HepG2 (cell line): Measurements from ENCODE around the gene ARPP21. TPM values are rescaled to one million over a fixed set of nuclear protein-coding genes. Genes with fewer than 3 reads are reported as not detected.

Source experiments
- ATAC-seq: fragments of 200-7000 bp; cut with Tn5 transposase; 3 replicates; pipeline ENCODE4 v1.9.1; 2020; ENCODE audit warnings: mild to moderate bottlenecking, moderate library complexity
- BruUV-seq: library from RNA; stranded (reverse); fragments of 400-500 nt; replicated peaks from 2 replicates; lab custom pipeline; 2021; lab: Mats Ljungman, UMichigan
- CTCF ChIA-PET: fragments of 300-600 bp; formaldehyde crosslinking; extraction: SDS; loops from one replicate; lab custom pipeline; 2021; ENCODE audit warnings: low total read pairs, inconsistent platforms, low intra/inter-chr PET ratio; lab: Yijun Ruan, JAX
- POLR2A ChIA-PET: fragments of 350-600 bp; sonication (Branson Sonifier 250); formaldehyde crosslinking; loops from one replicate; lab custom pipeline; 2020; ENCODE audit warnings: antibody characterized with exemption, inconsistent platforms; lab: Yijun Ruan, JAX
- DNase-seq: peaks from one replicate; pipeline ENCODE4 v3.0.0-alpha.2; 2015; ENCODE audit warnings: low spot score
- FAIRE-seq: peaks from 3 replicates; lab custom pipeline; 2011; peaks lifted over from hg19 to GRCh38; lab: Jason Lieb, UNC
- H2AFZ ChIP-seq: one replicate; pipeline ENCODE4 v1.6.1; 2011; ENCODE audit warnings: low read length, inconsistent platforms
- H3K27ac ChIP-seq: fragments of 300-600 bp; 3 replicates; pipeline ENCODE4 v1.8.0; 2011; ENCODE audit warnings: mixed run types, mild to moderate bottlenecking, mixed read lengths, low read length, inconsistent platforms; ENCODE audit not compliant: insufficient read depth; ENCODE audit errors: extremely low read length
- H3K27me3 ChIP-seq, 2 experiments: fragments of 200-600 bp in 1 of 2; 2 replicates in 1 of 2; 3 replicates in 1 of 2; pipeline versions ENCODE4 v1.6.0 to v1.8.0; 2011; ENCODE audit warnings: low read length in 2 of 2, mild to moderate bottlenecking in 2 of 2, moderate library complexity in 2 of 2, inconsistent platforms in 1 of 2; ENCODE audit not compliant: insufficient read depth in 2 of 2, control insufficient read depth in 1 of 2
- H3K36me3 ChIP-seq, 2 experiments: fragments of 200-600 bp in 1 of 2; replicated peaks in 1 of 2; 2 replicates in 1 of 2; 3 replicates in 1 of 2; pipeline versions ENCODE4 v1.5.1 to v1.8.0; 2011; ENCODE audit warnings: low read length in 2 of 2, inconsistent platforms in 1 of 2; ENCODE audit not compliant: insufficient read depth in 2 of 2, control insufficient read depth in 1 of 2
- H3K4me1 ChIP-seq: 2 replicates; pipeline ENCODE4 v1.5.1; 2012; ENCODE audit warnings: low read length, inconsistent platforms; ENCODE audit not compliant: insufficient read depth
- H3K4me2 ChIP-seq: 2 replicates; pipeline ENCODE4 v1.6.0; 2011; ENCODE audit warnings: low read depth, low read length, inconsistent platforms
- H3K4me3 ChIP-seq, 3 experiments: fragments of 200-600 bp in 1 of 3; sonication (generic), shearing (Covaris generic) in 1 of 3; replicated peaks in 1 of 3; 2 replicates each; pipeline ENCODE4 v1.5.1; 2011 to 2016; ENCODE audit warnings: low read length in 3 of 3, inconsistent platforms in 2 of 3, low read depth in 2 of 3, mild to moderate bottlenecking in 2 of 3, control low read depth in 1 of 3, mixed read lengths in 1 of 3; ENCODE audit not compliant: insufficient read depth in 1 of 3
- H3K79me2 ChIP-seq: one replicate; pipeline ENCODE4 v1.6.1; 2011; ENCODE audit warnings: low read length, inconsistent platforms; ENCODE audit not compliant: insufficient read depth
- H3K9ac ChIP-seq: 2 replicates; pipeline ENCODE4 v1.6.0; 2011; ENCODE audit warnings: mild to moderate bottlenecking, low read depth, low read length, inconsistent platforms; ENCODE audit not compliant: insufficient read depth
- H3K9me3 ChIP-seq: 2 replicates; pipeline ENCODE4 v1.5.1; 2012; ENCODE audit warnings: mild to moderate bottlenecking, low read length
- H4K20me1 ChIP-seq: 2 replicates; pipeline ENCODE4 v1.6.0; 2011; ENCODE audit warnings: inconsistent platforms, mild to moderate bottlenecking, low read length, moderate library complexity; ENCODE audit not compliant: insufficient read depth
- AFF4 ChIP-seq: sonication (generic); formaldehyde crosslinking; IDR thresholded peaks from 2 replicates; pipeline ENCODE4 v1.4.0; 2020; ENCODE audit warnings: missing genetic modification reagents
- TRIM24 ChIP-seq: sonication (generic); formaldehyde crosslinking; IDR thresholded peaks from 2 replicates; pipeline ENCODE4 v1.8.0; 2022; ENCODE audit warnings: mild to moderate bottlenecking, missing genetic modification reagents
- ZBTB26 ChIP-seq: IDR thresholded peaks from 2 replicates; pipeline ENCODE4 v1.6.1; 2016; ENCODE audit warnings: missing compliant biosample characterization, missing genetic modification reagents, borderline replicate concordance
- WGBS: methylation state at CpG from one replicate; pipeline ENCODE4 v1.1.6; 2017; ENCODE audit warnings: low lambda C conversion rate; 5-methylcytosine and 5-hydroxymethylcytosine counted together
- in situ Hi-C: cut with HindIII; loops from 2 replicates; pipeline ENCODE4 v1.10.0; 2017; ENCODE audit warnings: low pct_unique_long_range_greater_than_20kb; ENCODE audit not compliant: extremely low pct_ligation_motif_present
- intact Hi-C: fragments of 100-400 bp; cut with micrococcal nuclease; formaldehyde crosslinking; loops from one replicate; pipeline ENCODE4 v1.10.0; 2022; ENCODE audit not compliant: unreplicated experiment
- polyA plus RNA-seq, 8 experiments: library from polyadenylated mRNA; depleted of rRNA in 3 of 8; stranded (reverse) in 7 of 8; unstranded in 1 of 8; fragments of >200 nt; fragmentation: Illumina TruSeq in 4 of 8; extraction: Trizol in 4 of 8; gene quantifications; 2 replicates each; pipeline versions ENCODE4 v1.2.1 to v1.2.3, GENCODE V29; 2011 to 2016; ENCODE audit warnings: low read depth in 4 of 8, missing spikeins in 1 of 8, mixed read lengths in 1 of 8; ENCODE audit not compliant: insufficient read depth in 1 of 8
- total RNA-seq, 5 experiments: library from RNA; depleted of rRNA; stranded (reverse); fragments of >200 nt; fragmentation: Illumina TruSeq; extraction: Trizol; gene quantifications; 2 replicates each; pipeline ENCODE4 v1.2.3, GENCODE V29; 2016; ENCODE audit warnings: low read depth in 1 of 5

ARPP21 gene
- total and polyA plus RNA-seq, 2 of the 13 experiments (the other 11 are each of a cell fraction or from before 2014, with no cell fraction given): not detected

- H3K27me3 ChIP-seq: no peaks in the 10 kb centered on the region; a peak in 1 of 5 replicates
- ChIA-PET POLR2A (no interaction called here), CTCF (no interaction called here)
- FAIRE-seq: no peak
- peaks cover 22% of the 10 kb centered on the region for H3K9me3 ChIP-seq
- H4K20me1 ChIP-seq: no peaks in the 10 kb centered on the region
- 0% methylated on average over 1 of the region's 1 CpG for WGBS
- TF ChIP-seq AFF4 (CRISPR knock-in tag) (no peak), ZBTB26 (CRISPR knock-in tag) (no peak), TRIM24 (no peak)
- no TSS peak for BruUV-seq
- H3K4me1 ChIP-seq: no peaks in the 10 kb centered on the region
- H3K9ac ChIP-seq: no peak overlapping the region
- H2AFZ ChIP-seq: no peak overlapping the region
- H3K4me2 ChIP-seq: no peak overlapping the region
- no peak overlapping the region for H3K27ac ChIP-seq
- ATAC-seq: no peak
- H3K4me3 ChIP-seq: no peak overlapping the region
- no peaks in the 10 kb centered on the region for H3K36me3 ChIP-seq
- intact Hi-C loops: no loop called here
- H3K79me2 ChIP-seq: no peaks in the 10 kb centered on the region
- in situ Hi-C loops: no loop called here
- no peak for DNase-seq
Observed at GRCh38 chr3:35787936-35788335, 148.6 kb downstream of the ARPP21 start.
